GM12865 (cell line): ENCODE results near the gene CCDC80.
A peak's percentile ranks its signal among the peaks of the same experiment; 100 is the strongest.

ENCODE experiments used
- DNase-seq: peaks from one replicate; pipeline ENCODE4 v3.0.0; 2010; ENCODE audit warnings: low read depth
- H3K4me3 ChIP-seq: 2 replicates; pipeline ENCODE4 v1.5.1; 2011; ENCODE audit warnings: mild to moderate bottlenecking, low read depth, low read length, control low read depth
- CTCF ChIP-seq: IDR thresholded peaks from 2 replicates; pipeline ENCODE4 v1.5.1; 2011; ENCODE audit warnings: low read length, control low read depth, low read depth, inconsistent platforms; ENCODE audit not compliant: insufficient read depth; ENCODE audit errors: missing control alignments

The CCDC80 gene

GRCh38 chr3:112561484-112561733 lies 79.5 kb downstream of the CCDC80 start:
- H3K4me3 ChIP-seq, result peak overlapping the region; percentile 83
- no peak for TF ChIP-seq CTCF
- DNase-seq, result no peak

- H3K4me3 ChIP-seq, result peak overlapping the region; percentile 83
- no peak for TF ChIP-seq CTCF
- DNase-seq, result peak; percentile 83
These were observed 80.0 kb downstream of the CCDC80 start for GRCh38 chr3:112560721-112561483.

GRCh38 chr3:112560307-112560706 lies 80.6 kb downstream of the CCDC80 start:
- peak overlapping the region; percentile 83 for H3K4me3 ChIP-seq
- DNase-seq, result no peak
- TF ChIP-seq CTCF, result no peak

GRCh38 chr3:112557976-112558375 lies 83.0 kb downstream of the CCDC80 start:
- H3K4me3 ChIP-seq, result no peak overlapping the region
- no peak for TF ChIP-seq CTCF
- no peak for DNase-seq

GRCh38 chr3:112555535-112556170 lies 85.3 kb downstream of the CCDC80 start:
- no peak overlapping the region for H3K4me3 ChIP-seq
- no peak for TF ChIP-seq CTCF
- no peak for DNase-seq

GRCh38 chr3:112550859-112551258 lies 90.1 kb downstream of the CCDC80 start:
- H3K4me3 ChIP-seq, result no peak overlapping the region
- DNase-seq, result no peak
- TF ChIP-seq CTCF, result no peak
